ENCODE data around the gene TK2.

Gene TK2

DNA sequence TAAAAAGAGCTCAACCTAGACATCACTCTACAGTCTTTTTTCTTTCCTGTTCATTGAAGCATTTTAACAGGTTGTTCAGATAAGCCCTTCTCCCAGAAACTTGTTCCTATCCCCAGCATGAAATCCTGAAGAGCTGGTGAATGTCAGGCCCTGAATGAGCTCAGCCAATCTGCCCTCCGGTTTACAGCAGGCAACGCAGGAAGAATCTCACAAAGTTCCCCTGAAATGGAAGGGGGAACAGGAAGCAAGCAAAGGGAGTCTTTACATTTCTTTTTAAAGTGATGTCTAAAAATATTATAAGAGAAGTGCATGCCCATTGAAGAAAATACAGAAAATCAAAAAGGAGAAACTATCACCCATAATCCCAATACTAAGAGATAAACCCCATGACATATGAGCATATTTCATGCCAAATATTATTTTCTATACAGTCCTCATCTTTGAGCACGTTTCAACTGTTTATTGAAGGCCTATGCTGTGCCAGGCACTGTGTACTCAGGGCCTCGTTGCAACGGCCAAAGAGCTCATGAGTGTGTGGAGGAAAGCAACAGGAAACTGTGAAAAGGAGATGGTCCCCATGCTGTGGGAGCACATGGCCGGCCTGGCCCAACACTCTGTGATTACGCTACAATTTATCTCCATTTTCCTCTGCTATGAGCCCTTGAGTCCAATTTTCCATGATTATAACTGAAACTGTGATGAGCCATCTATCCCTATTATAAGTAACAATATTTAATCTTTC is 5.7 kb downstream of the TK2 start:
- DNase-seq (ENCODE audit: low read depth) = no peak

DNA sequence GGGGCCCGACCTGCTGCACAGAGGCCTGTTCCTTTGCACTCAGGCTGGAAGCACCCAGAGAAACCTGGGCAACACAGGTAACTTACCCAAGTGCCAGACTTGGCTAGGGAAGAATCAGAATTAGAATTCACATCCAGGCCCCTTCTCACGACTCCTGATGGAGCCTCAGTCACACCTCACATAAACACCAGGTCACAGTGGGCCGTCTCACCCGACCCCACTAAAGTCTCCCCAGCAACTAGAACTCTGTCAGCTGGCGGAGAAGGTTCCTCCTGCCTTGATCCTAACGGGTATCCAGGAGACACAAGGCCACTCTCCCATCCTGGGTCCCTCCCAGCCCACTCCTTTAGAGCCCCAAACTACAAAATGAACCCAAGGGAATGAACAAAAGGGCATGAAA is 6.4 kb downstream of the TK2 start:
- DNase-seq (ENCODE audit: low read depth) = no peak

DNA sequence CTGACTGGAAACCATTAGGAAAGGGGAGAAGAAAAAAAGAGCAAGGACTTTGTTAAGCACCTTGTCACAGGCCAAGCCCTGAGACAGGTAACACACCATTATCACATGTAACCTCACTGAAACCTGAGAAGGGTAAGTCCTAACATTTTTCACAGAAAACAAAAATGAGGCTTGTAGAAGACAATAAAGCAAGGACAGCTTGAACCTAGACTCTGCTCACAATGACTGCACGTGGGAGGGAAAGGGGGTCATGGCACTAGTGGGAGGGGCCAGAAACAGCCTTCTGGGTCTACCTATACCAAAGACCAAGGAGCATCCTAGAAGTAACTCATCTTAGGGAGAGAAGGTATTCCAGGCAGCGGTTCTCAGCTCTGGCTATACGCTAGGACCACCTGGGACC is 7.5 kb downstream of the TK2 start:
- DNase-seq (ENCODE audit: low read depth) = no peak

DNA sequence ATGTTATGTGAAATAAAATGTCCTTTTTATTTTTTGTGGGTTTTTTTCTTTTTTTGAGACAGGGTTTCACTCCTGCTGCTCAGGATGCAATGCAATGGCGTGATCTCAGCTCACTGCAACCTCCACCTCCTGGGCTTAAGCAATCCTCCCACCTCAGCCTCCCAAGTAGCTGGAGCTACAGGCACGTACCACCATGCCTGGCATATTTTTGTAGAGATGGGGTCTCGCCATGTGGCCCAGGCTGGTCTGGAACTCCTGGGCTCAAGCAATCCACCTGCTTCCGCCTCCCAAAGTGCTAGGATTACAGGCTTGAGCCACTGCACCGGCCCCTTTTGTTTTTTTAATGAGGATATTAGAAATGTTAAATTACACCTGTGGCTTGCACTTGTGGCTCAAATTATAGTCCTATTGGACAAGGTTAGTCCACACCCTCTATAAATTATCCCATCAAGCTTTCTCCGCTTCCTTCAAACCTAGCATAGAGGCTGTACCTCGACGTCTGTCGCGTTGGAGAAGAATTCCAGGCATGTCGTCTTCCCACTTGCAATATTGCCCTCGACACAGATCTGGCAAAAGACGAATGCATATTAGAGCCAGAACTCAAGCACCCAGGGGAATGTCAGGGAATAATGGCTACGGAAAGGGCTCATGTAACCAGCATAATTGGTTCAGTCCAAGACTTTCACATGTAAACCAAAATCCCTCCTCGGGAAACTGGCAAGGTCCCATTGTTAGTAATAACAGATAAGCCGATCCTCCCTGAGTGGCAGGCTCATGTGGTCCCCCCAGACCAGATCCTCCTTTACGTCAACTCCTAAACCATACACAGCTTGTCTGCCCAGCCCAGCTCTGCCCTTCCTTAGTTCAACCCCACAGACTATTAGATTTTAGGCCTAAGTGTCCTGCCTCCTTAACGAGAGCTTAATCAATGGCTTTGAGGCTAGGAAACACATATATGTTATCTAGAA is 8.2 kb downstream of the TK2 start:
- no peak for DNase-seq (ENCODE audit: low read depth)

DNA sequence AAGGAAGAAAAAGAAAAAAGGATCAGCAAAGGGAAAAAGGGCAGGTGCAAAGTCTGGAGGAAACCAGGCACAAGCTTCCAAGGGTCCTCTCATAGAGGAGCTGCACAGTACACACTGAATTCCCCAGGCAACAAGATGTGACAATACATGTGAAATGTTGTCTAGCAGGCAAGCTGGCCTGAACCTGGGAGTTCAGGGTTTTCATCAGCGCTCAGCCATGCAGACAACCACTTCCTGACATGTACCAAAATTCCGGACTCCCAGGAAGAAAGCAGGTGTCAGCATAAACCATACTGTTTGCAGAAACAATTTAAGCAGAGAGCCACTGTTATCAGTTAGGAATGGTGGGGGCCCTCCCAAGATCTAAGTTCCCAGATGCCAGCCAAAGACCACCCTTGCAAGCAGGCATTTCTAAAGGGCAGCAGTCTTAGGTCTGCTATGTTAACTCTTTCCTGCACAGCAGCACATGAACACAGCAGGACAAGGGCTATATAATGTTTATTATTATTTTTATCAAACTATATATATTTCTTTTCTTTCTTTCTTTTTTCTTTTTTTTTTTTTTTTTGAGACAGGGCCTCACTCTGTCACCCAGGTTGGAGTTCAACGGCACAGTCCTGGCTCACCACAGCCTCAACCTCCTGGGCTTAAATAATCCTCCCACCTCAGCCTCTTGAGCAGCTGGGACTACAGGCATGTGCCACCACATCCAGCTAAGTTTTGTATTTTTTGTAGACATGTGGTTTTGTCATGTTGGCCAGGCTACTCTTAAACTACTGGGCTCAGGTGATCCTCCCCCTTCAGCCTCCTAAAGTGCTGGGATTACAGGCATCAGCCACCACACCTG is 10.1 kb downstream of the TK2 start:
- DNase-seq (ENCODE audit: low read depth) = no peak

DNA sequence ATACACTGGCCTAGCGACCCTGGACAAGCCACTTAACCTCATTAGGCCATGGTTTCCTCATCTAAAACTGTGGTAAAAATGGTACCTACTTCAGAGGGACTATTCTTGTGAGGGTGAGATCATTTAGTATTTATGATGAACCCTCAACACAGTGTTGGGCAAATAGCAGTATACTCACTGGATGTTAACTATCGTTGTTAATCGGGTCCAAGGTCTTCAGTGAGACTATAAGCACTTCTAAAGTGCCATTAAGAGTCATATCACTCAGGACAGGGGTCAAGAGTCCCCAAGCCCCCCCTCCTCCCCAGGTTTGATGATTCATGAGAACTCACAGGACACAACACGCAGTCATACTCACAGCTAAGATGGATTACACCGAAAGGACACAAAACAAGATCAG is 11.0 kb downstream of the TK2 start:
- no peak for DNase-seq (ENCODE audit: low read depth)

DNA sequence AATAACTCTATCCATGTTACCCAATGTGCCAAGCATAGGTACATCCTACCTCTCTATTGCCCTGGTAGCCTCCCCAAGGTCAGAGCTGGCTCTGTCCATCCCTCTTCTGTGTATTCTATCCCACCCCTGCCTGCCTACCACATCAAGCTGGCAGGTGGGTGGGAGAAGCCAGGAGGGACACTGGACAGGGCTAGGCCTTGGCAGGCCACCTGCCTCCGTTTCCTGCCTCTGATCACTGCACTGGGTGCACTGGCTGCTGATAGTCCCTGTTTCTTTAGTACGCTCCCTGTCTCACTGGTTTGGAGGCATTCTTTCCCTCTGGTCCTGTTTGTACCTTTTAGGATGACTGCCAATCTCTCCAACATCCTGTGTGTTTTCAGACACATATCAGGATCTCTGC is 12.7 kb downstream of the TK2 start:
- DNase-seq (ENCODE audit: low read depth) = no peak

DNA sequence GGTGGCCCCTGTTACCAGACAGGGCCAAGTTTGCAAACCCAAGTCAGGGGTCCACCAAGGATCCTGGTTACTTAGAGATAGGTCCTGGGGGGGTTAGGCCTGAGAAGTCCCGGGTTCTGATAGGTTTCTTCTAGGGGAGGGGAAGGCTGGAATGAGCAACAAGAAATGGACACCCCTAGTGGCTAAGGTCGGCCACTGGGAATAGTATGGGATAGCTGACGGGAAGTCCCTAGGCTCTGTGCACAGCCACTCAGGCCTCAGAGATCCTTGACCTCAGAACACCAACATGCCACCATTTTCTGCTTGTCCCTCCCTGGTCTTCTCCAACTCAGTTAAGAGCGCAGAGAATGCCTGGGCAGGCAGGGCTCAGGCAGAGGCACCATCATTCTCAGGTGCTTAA is 13.4 kb downstream of the TK2 start:
- no peak for DNase-seq (ENCODE audit: low read depth)

DNA sequence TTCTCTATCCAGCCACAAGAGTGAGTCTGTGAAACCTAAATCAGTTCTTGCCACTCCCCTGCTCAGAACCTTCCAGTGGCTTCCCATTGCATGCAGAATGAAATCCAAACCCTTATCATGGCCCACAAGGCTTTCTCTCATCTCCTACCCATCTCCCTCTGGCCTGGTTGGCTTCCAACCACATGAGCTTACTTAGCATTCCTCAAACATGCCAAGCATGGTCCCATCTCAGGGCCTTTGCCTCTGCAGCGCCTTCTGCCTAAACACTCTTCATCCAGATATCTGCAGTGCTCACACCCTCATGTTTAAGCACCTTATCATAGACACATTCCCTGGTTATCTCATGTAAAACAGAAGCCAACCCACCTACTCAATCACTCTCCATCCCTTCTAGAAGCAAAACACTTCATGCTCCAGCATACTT is 15.5 kb downstream of the TK2 start:
- DNase-seq (ENCODE audit: low read depth) = no peak

DNA sequence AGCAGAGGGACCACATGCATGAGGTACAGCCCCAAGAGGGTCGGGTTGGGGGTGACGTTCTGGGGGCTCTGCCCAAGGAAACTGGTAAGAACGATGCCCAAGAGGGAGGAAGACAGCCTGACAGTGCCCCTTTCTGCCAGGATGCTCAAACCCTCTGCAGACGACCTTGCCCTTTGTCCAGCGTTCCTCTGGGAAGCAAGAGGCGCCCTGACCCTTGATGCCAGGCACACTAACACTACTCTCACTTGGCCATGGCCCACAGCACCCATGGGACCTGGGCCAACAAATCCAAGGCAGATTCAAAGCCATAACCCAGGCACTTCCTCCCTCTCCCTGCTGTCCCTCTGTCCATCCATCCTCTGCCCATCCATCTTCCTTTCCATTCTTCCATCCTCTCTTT is 20.4 kb downstream of the TK2 start:
- DNase-seq (ENCODE audit: low read depth) = no peak

DNA sequence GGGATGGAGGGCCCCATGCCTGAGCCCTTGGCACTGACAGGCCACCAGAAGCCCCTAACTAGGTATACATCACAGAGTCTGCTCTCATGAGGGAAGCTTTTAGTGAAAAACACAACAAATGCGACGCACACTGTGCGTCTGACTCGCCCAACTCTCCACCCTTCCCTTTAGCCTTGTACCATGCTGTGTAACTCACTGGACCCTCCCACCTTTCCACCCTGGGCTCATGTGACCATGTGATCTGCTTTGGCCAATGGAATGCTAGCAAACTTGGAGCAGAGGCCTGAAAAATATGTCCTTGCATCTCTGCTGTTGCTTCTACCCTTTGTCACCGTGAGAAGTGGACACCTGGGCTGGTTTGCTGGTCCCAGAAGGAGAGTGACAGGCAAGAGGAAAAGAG is 21.6 kb downstream of the TK2 start:
- DNase-seq (ENCODE audit: low read depth) = no peak

DNA sequence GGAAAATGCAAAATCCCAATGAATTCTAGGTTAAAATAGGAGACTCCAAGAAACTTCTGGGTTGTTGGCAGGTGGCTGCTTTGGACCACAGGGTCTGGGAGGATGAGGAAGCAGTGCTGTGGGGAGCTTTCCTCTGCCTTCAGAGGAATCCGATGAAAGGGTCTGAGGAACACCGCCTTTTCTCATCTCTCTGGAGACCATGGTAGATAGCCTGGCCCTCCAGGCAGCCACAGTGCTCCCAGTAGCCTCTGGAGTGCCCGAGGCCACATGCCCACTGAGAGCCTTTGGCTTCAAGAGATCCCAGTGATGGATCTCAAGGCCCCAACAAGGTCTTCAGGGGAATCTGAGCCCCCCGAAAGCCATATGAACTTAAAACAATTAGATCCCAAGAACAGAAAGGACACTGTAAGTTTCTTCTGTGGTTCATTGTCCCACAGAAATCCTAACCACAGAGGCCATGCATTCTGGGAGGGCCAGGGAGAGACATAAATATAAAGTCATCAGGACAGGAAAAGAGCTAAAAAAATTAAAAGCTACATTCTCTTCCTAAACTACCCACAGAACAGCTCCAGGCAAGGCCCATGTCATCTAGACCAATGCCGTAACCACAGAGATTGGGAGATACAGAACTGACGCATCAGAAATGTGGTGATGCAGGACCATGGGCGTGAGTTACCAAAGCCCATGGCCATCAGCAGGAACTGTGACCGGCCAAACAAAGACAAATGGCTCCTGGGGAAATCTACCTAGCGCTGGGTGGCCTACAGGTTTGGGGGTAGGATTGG is 24.3 kb downstream of the TK2 start:
- DNase-seq (ENCODE audit: low read depth) = no peak

DNA sequence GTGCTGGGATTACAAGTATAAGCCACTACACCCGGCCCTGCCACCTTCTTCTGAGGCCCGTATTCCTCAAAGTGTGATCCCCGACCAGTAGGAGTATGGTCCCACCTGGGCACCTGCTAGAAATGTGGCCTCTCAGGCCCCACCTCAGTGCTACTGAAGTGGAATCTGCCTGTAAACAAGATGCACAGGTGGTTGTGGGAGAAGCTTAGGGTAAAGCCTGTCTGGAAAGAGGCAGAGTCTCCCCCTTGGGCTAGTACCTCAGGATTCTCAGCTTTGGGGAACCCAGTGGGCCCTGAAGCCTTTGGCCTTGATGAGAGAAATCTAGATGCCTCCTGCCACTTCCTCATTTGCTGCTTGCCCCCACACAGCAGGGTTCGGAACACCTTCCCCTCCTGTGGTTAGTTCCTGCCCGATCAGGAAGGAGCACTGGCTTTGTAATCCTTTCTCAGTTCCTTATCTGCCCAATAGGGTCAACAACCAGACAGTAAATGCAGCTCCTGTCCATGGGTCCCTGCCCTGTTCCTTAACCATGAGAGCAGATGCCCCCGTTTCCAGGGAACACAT is 25.2 kb downstream of the TK2 start:
- DNase-seq (ENCODE audit: low read depth) = no peak

DNA sequence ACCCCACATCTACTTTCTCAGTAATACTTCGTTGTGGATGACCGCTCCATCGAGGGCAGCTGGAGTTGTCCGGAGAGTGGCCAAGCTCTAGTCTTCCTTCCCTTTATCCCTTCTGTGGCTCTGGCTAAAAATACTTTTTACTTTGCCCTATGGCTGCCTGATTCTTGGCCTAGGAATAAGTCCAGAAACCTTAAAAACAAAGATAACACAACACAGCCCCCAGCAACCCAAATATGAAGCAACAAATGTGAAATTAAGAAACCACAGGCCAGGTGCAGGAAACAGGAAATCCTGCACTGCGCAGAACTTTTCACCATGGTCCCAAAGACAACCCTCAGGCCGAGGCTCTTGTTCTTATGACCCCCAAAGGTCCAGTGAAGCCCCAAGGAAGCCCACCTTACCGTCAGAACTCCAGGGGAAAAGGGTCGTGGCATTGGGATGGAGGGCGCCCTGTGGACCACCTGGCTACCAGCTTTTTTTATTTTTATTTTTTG is 26.0 kb downstream of the TK2 start:
- no peak for DNase-seq (ENCODE audit: low read depth)

DNA sequence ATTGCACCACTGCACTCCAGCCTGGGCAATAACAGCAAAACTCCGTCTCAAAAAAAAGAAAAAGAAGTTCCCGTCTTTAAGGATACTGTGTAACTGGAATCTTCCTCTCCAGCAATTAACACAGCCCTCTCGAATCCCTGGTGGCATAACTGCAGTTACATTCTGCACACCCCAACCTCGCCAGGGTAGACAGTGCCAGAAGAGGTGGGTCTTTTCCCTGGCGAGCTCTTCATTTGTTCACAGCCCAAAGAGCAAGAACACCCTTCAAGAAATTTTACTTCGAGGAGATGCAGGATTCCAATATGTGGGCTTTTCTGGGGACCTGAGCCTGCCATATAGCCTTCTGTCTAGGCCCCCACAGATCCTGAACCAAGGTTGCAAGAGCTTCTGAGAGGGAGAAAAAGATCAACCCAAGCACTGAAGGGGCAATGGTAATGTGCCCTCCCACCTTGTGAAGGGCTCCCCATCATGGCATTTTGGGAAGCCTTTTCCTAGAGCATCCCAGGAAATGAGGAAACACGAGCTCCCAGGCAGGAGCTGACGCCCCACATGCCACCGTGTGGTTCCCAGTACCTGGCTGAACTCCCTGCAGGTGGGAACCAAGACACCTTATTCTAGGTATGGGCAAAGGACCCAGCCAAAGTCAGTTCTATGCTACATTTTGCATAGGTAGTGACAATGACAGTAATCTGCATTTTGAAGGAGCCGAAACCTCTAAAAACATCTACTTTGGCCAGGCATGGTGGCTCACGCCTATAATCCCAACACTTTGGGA is 26.9 kb downstream of the TK2 start:
- no peak for DNase-seq (ENCODE audit: low read depth)

DNA sequence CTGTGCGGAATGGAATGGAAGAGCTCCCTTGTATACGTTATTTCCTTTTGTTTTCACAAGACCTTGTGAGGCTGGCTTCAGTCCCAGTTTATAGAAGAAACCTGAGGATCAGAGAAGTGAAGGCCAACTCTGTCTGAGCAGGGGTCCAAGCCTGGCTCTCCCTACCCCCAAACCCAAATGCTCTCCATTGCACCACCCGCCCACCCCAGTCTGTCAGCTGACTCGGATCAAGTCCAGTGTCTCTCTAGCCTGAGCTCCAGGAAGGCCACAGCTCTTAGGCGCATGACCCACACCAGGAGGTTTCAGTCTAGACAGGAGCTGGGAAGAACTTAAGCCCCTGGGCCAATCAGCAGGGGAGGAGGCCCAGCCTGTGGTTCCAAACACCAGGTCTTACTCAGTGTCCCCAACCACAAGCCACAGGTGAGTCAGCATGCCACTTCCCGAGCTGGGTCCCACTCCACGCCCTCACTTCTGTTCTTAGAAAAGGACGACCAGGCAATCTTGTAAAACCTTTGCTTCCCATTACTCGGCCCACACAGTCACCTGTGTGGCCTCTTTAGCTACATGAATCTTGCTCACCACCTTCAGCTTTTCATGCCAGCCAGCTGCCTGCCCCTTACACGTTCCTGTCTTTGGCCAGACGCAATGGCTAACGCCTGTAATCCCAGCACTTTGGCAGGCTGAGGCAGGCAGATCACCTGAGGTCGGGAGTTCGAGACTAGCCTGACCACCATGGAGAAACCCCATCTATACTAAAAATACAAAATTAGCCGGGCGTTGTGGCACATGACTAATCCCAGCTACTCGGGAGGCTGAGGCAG is 27.8 kb downstream of the TK2 start:
- no peak for DNase-seq (ENCODE audit: low read depth)

DNA sequence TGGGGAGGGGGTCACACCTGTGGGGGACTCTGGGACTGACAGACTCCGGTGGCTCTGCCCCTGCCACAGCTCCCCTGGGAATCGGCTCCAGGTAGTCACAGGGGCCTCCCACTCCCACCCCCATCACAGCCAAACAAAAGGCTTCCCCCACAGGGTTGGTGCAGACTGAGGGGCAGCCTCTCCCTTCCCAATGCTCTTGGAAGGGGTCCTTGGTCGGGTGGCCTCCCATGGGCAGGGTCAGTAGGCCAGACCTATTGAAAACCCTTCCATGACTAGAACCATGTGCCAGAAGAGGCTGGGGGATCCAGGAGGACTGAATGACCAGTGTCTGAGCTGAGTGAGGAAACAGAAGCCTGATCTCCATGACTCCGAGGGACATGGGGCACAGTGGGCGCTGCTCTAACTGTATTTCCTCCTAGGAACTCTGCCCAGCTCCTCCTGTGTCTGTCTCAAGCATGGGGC is 28.6 kb downstream of the TK2 start:
- DNase-seq (ENCODE audit: low read depth) = no peak

DNA sequence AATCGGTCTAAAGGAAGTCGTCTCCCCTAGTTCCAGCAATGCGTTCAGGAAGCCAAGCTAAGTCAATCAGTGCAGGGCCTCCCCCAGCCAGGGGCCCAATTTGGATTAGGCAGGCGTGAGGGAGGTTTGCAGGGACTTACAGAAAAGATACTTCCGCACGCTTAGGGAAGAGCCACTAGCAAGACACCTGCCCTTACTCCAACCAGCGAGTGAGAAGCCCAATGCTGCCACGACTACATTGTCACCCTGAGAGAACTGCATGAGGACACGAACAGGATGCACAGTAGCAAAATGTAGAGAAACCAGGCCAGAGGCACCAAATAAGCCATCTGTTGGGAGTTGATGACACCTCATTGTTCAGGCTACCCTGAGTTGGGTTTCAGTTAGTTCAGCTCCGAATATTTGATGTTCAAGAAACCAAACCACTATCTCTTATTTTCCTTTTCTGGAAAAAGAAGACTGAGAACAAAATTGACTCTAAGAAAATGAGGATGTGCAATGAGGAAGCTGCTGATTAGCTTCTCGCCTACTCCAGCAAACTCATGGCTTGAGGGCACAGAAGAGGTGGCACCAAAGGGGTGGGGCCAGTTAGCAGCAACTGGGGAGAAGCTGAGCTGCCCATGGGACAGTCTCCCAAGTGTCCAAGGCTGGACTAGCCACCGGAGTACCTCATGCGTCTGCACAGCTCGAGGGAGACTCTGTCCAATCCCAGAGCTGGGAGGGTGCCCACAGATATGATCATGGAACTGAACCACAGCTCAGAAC is 29.3 kb downstream of the TK2 start:
- DNase-seq (ENCODE audit: low read depth) = no peak
